Heart left ventricle (tissue), 16 donors: ENCODE measurements around the gene ITGA3. TPM values are rescaled to one million over a fixed set of nuclear protein-coding genes. Genes with fewer than 3 reads are reported as not detected.
A peak's percentile ranks its signal among the peaks of the same experiment; 100 is the strongest.

Experiments used
- ATAC-seq, 4 donors: fragments of 200-7000 bp; cut with Tn5 transposase; one replicate each; pipeline ENCODE4 v1.9.1; 2020 to 2022; ENCODE audit warnings: moderate library complexity in 4 of 4, mild to moderate bottlenecking in 3 of 4, moderate number of reproducible peaks in 1 of 4
- DNase-seq, 5 donors: peaks; one replicate each; pipeline ENCODE4 v3.0.0-alpha.2; 2020
- H3K27ac ChIP-seq, 12 donors: fragments of 200-600 bp; sonication (generic) in 4 of 12; one replicate each; pipeline versions ENCODE4 v1.5.0 to v1.8.0; 2016 to 2022; ENCODE audit warnings: mild to moderate bottlenecking in 2 of 12
- H3K27me3 ChIP-seq, 9 donors: fragments of 200-600 bp; sonication (generic) in 2 of 9; one replicate each; pipeline versions ENCODE4 v1.5.1 to v1.8.0; 2016 to 2022; ENCODE audit warnings: mild to moderate bottlenecking in 3 of 9
- H3K36me3 ChIP-seq, 9 donors: fragments of 200-600 bp; sonication (generic) in 2 of 9; one replicate each; pipeline versions ENCODE4 v1.5.0 to v1.8.0; 2018 to 2022; ENCODE audit warnings: mild to moderate bottlenecking in 2 of 9
- H3K4me1 ChIP-seq, 12 donors: fragments of 200-600 bp; sonication (generic) in 4 of 12; one replicate each; pipeline versions ENCODE4 v1.5.0 to v1.8.0; 2016 to 2022; ENCODE audit warnings: mild to moderate bottlenecking in 3 of 12
- H3K4me3 ChIP-seq, 12 donors: fragments of 200-600 bp; sonication (generic) in 4 of 12; one replicate each; pipeline versions ENCODE4 v1.5.0 to v1.8.0; 2017 to 2022; ENCODE audit warnings: mild to moderate bottlenecking in 9 of 12, moderate library complexity in 4 of 12
- H3K9me3 ChIP-seq, 12 donors: fragments of 200-600 bp; sonication (generic) in 4 of 12; one replicate each; pipeline versions ENCODE4 v1.5.0 to v1.8.0; 2016 to 2022; ENCODE audit warnings: mild to moderate bottlenecking in 1 of 12
- POLR2A ChIP-seq, 2 donors: fragments of 450-650 bp; IDR thresholded peaks; one replicate each; pipeline ENCODE4 v1.6.1; 2017; ENCODE audit warnings: antibody characterized with exemption in 2 of 2, mild to moderate bottlenecking in 2 of 2, moderate library complexity in 2 of 2
- WGBS, 4 donors: extraction: QIAGEN DNeasy Blood & Tissue Kit in 2 of 4; methylation state at CpG; one replicate each; pipeline versions ENCODE4 v1.1.5 to v1.1.7; 2013 to 2018; 5-methylcytosine and 5-hydroxymethylcytosine counted together
- intact Hi-C, 10 donors: fragments of 100-400 bp; cut with DNase I; formaldehyde crosslinking; loops; one replicate each; pipeline versions ENCODE4 v1.11.1 to v1.14.2; 2022
- polyA plus RNA-seq, 2 donors: library from polyadenylated mRNA; stranded (reverse); fragments of 200-250 nt; gene quantifications; one replicate each; pipeline ENCODE4 v1.2.3, GENCODE V29; 2013
- total RNA-seq, 9 donors: library from RNA; depleted of rRNA in 2 of 9; stranded (reverse); fragments of >200 nt in 2 of 9; fragmentation: NEBNext Ultra II Directional in 3 of 9; extraction: Animal tissue kit (Norgen Biotek cat#: 25700) in 3 of 9; gene quantifications; one replicate each; pipeline versions ENCODE4 v1.1.0 to v1.2.4, GENCODE V29; 2016 to 2023
- TF ChIP-seq, protein P1 (sequence below), 12 donors: fragments of 200-600 bp; sonication (generic) in 4 of 12; IDR thresholded peaks; one replicate each; pipeline versions ENCODE4 v1.5.0 to v1.8.0; 2018 to 2022; ENCODE audit warnings: antibody characterized with exemption in 12 of 12, mild to moderate bottlenecking in 5 of 12
- donor health status: ischemic (EF 13 %, LVEDD 7.1; RV severe dilation, severe dysfunction).
- donor health status: healthy with polysubstance abuse.
- donor health status: DM: no; HTN: yes; CAD: no.
- donor health status: DM: no; HTN: no; CAD: no.
- donor health status: ischemic (EF 25% LVEDD 6.9; RV normal size, moderate dysfunction).
- donor health status: ischemic (EF 25% LVEDD 5.7; RV mildly dilated, moderate dysfunction).
- donor health status: healthy.
- donor health status: DM: yes; HTN: yes; CAD: no.
- donor health status: ischemic (EF 35%, LVEDD 5.7; RV mildly dilated, moderate dysfunction).
- donor health status: nonischemic (EF 11% LVEDD 7.7; RV severe dilation, severe dysfunction).
- donor health status: DM: yes; HTN: yes; CAD: no.
- donor health status: PGD.
- donor health status: ischemic (EF 29% LVEDD 5.4; RV normal size, mild dysfunction).
- donor health status: nonischemic (EF 23%, LVEDD 6.1; RV moderate dilation, normal function).

ITGA3 gene
- total and polyA plus RNA-seq, 11 donors = 16.8 to 72.9 (median 23.6) TPM

DNA sequence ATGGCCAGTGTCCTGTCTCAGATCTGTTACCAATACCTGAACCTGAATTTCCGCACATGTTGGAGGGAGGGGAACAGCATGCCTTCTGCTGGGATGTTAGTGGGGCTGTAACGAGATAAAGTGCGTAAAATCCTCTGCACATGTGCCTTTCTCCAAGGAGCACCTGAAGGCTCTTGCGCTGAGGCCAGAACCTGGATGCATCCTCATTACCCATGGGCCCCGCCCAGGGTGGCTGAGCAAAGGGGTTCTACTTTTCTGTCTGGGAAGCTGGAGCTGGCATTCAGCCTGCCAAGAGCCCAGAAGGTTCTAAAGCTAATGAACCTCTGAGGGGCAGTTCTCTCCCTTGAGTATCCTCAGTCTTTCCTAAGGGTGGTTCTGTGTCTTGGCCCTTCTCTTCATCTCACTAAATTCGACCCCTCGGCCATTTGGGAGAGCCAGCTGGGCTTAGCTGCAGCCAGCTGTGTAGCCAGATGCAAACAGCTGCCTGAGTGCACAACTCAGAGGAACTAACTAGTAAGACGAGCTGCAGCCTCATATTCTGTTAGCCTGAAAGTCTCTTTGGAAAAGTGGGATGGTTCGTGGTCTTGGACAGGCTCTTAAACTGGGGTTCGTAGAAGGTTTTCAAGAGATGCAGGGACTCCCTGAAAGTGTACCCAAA lies 2.5 kb downstream of the ITGA3 start:
- H3K27ac ChIP-seq = peak overlapping the region in 10 of 12 donors; percentile 13 to 97 (median 85)
- whole genome bisulfite sequencing, 4 donors = 67 to 83% (median 81%) methylated on average over 8 to 10 of the region's 10 CpGs
- peaks cover 0 to 24% (median 0%) of the 10 kb centered on the region in 9 donors for H3K27me3 ChIP-seq
- no peaks in the 10 kb centered on the region for H3K36me3 ChIP-seq
- intact Hi-C loops = loop anchor here in 2 of 10 donors (5.0 kb wide), 1 partner anchor 34 kb away; no protein-coding TSS in a partner anchor
- TF ChIP-seq, protein P1, sequence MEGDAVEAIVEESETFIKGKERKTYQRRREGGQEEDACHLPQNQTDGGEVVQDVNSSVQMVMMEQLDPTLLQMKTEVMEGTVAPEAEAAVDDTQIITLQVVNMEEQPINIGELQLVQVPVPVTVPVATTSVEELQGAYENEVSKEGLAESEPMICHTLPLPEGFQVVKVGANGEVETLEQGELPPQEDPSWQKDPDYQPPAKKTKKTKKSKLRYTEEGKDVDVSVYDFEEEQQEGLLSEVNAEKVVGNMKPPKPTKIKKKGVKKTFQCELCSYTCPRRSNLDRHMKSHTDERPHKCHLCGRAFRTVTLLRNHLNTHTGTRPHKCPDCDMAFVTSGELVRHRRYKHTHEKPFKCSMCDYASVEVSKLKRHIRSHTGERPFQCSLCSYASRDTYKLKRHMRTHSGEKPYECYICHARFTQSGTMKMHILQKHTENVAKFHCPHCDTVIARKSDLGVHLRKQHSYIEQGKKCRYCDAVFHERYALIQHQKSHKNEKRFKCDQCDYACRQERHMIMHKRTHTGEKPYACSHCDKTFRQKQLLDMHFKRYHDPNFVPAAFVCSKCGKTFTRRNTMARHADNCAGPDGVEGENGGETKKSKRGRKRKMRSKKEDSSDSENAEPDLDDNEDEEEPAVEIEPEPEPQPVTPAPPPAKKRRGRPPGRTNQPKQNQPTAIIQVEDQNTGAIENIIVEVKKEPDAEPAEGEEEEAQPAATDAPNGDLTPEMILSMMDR (IDR thresholded peaks at IDR 0.05) = no peak
- no peak for TF ChIP-seq POLR2A (IDR thresholded peaks at IDR 0.05)
- DNase-seq = peak in 1 of 5 donors; percentile 57
- no peak for ATAC-seq
- peaks cover 0 to 90% (median 76%) of the 10 kb centered on the region in 12 donors for H3K4me1 ChIP-seq
- H3K4me3 ChIP-seq = peak overlapping the region in 1 of 12 donors; percentile 10
- H3K9me3 ChIP-seq = no peaks in the 10 kb centered on the region

DNA sequence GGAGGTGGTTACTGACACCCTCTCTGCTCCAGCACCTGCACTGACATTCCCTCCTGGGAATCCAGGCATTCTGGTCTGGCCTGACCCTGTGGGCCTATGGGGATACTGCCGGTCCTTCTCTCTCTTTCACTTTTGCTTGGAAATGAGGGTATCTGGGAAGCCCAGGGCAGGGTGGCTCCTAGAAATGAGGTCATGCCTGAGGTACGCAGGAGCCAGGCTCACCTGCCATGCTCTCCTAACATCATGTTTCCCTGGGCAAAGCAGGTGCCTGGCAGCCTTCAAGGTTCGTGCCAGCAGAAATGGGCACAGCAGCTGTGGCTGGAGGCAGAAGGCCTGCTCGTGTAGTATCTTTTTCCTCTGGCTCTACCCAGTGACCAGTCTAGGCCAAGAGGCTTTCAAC lies 3.3 kb downstream of the ITGA3 start:
- peaks cover 0 to 24% (median 0%) of the 10 kb centered on the region in 9 donors for H3K27me3 ChIP-seq
- no peaks in the 10 kb centered on the region for H3K36me3 ChIP-seq
- intact Hi-C loops = loop anchor here in 2 of 10 donors (5.0 kb wide), 1 partner anchor 33 kb away; no protein-coding TSS in a partner anchor
- H3K4me1 ChIP-seq = peaks cover 0 to 92% (median 81%) of the 10 kb centered on the region in 12 donors
- no peak for ATAC-seq
- 48 to 53% (median 50%) methylated on average over 4 of the region's 4 CpGs for WGBS, 4 donors
- H3K27ac ChIP-seq = peak overlapping the region in 11 of 12 donors; percentile 72 to 97 (median 84)
- H3K9me3 ChIP-seq = no peaks in the 10 kb centered on the region
- DNase-seq = no peak
- no peak overlapping the region for H3K4me3 ChIP-seq
- TF ChIP-seq, protein P1 (IDR thresholded peaks at IDR 0.05) = no peak
- no peak for TF ChIP-seq POLR2A (IDR thresholded peaks at IDR 0.05)

GRCh38 chr17:50059759-50060273 lies 3.9 kb downstream of the ITGA3 start:
- H3K4me1 ChIP-seq = peaks cover 0 to 96% (median 82%) of the 10 kb centered on the region in 12 donors

More at GRCh38 chr17:50059759-50060273, 3.9 kb downstream of the ITGA3 start:
- no peak for ATAC-seq
- H3K27me3 ChIP-seq = peaks cover 0 to 24% (median 0%) of the 10 kb centered on the region in 9 donors
- H3K36me3 ChIP-seq = no peaks in the 10 kb centered on the region
- 37 to 71% (median 50%) methylated on average over 5 of the region's 5 CpGs for WGBS, 4 donors
- intact Hi-C loops = loop anchor here in 3 of 10 donors (5.0 kb wide), 2 partner anchors 32 to 33 kb away; no protein-coding TSS in a partner anchor
- TF ChIP-seq, protein P1 (IDR thresholded peaks at IDR 0.05) = no peak
- TF ChIP-seq POLR2A (IDR thresholded peaks at IDR 0.05) = no peak
- H3K9me3 ChIP-seq = no peaks in the 10 kb centered on the region
- peak in 1 of 5 donors; percentile 36 for DNase-seq
- H3K27ac ChIP-seq = peak overlapping the region in 11 of 12 donors; percentile 72 to 97 (median 84)
- peak overlapping the region in 2 of 12 donors; percentile 20 to 25 for H3K4me3 ChIP-seq
